GM06990 (cell line): ENCODE data around the gene CFAP97D2.
"Not testable (repeated sequence)": the region's sequence is repeated elsewhere in the genome, so short reads cannot be mapped to it uniquely, and the experiment has no call there.

Source experiments
- DNase-seq: peaks from one replicate; pipeline ENCODE4 v3.0.0-alpha.2; 2011; ENCODE audit not compliant: insufficient read length; ENCODE audit errors: extremely low read depth
- H3K27me3 ChIP-seq: replicated peaks from 2 replicates; pipeline ENCODE4 v1.6.0; 2011; ENCODE audit warnings: low read length; ENCODE audit not compliant: control insufficient read depth, insufficient read depth
- H3K36me3 ChIP-seq: 2 replicates; pipeline ENCODE4 v1.5.1; 2011; ENCODE audit warnings: low read length; ENCODE audit not compliant: control insufficient read depth, insufficient read depth
- H3K4me3 ChIP-seq: replicated peaks from 2 replicates; pipeline ENCODE4 v1.5.1; 2011; ENCODE audit warnings: low read depth, mild to moderate bottlenecking, control low read depth, low read length
- CTCF ChIP-seq: IDR thresholded peaks from 2 replicates; pipeline ENCODE4 v1.5.1; 2011; ENCODE audit warnings: low read length, control low read depth, mild to moderate bottlenecking, inconsistent platforms; ENCODE audit not compliant: insufficient read depth, poor library complexity, severe bottlenecking

The CFAP97D2 gene

GRCh38 chr13:114132419-114133121, 46.5 kb upstream of the CFAP97D2 start, which contains the start of gene RASA3:
Gene RASA3, minus strand, starts transcription at chr13:114132623. Its CDS starts 134 bp downstream, at chr13:114132489.
- peak within 1 kb of the TSS; percentile 91 for H3K4me3 ChIP-seq
- DNase-seq: peak; percentile 90
- TF ChIP-seq CTCF: no peak

GRCh38 chr13:114133126-114133525, 45.9 kb upstream of the CFAP97D2 start:
- not testable (repeated sequence) for H3K36me3 ChIP-seq, DNase-seq, H3K27me3 ChIP-seq, H3K4me3 ChIP-seq

More at GRCh38 chr13:114132419-114133121, 46.5 kb upstream of the CFAP97D2 start, which contains the start of gene RASA3:
- Histone ChIP-seq H3K36me3 (no peaks in the 10 kb centered on the region), H3K27me3 (no peaks in the 10 kb centered on the region; the same call in 1 of the 2 replicates)

GRCh38 chr13:114133552-114133951, 45.5 kb upstream of the CFAP97D2 start:
- not testable (repeated sequence) for H3K27me3 ChIP-seq, H3K36me3 ChIP-seq

GRCh38 chr13:114134111-114134943, 44.7 kb upstream of the CFAP97D2 start:
- no peak for TF ChIP-seq CTCF
- H3K36me3 ChIP-seq: no peaks in the 10 kb centered on the region
- H3K27me3 ChIP-seq: no peaks in the 10 kb centered on the region; the same call in 1 of the 2 replicates
- peak; percentile 55 for DNase-seq
- no peak overlapping the region for H3K4me3 ChIP-seq

More at GRCh38 chr13:114133552-114133951, 45.5 kb upstream of the CFAP97D2 start:
- not testable (repeated sequence) for DNase-seq, H3K4me3 ChIP-seq

GRCh38 chr13:114134944-114135610, 44.0 kb upstream of the CFAP97D2 start:
- Histone ChIP-seq H3K36me3 (no peaks in the 10 kb centered on the region), H3K4me3 (no peak overlapping the region), H3K27me3 (no peaks in the 10 kb centered on the region; the same call in 1 of the 2 replicates)
- no peak for DNase-seq
- no peak for TF ChIP-seq CTCF

- TF ChIP-seq CTCF: no peak
- H3K27me3 ChIP-seq: no peaks in the 10 kb centered on the region; the same call in 1 of the 2 replicates
- no peak overlapping the region for H3K4me3 ChIP-seq
- no peaks in the 10 kb centered on the region for H3K36me3 ChIP-seq
- DNase-seq: no peak
These were observed 43.3 kb upstream of the CFAP97D2 start for GRCh38 chr13:114135731-114136171.
